ENCODE results near the gene CSMD2.

GRCh38 chr1:33573661-33574060 is 591.4 kb downstream of the CSMD2 start:
- TF ChIP-seq EZH2 (IDR thresholded peaks at IDR 0.05) = no peak
- no peak for TF ChIP-seq CTCF (IDR thresholded peaks at IDR 0.05 in 2 of 3, conservative IDR thresholded peaks at IDR 0.05 in 1 of 3; ENCODE audit: borderline replicate concordance in 1 of 3, insufficient read depth in 1 of 3, low read depth in 2 of 3, low read length in 2 of 3)
- no peak for TF ChIP-seq SP1 (IDR thresholded peaks at IDR 0.05; ENCODE audit: low read depth)
- TF ChIP-seq POLR2A (IDR thresholded peaks at IDR 0.05; ENCODE audit: borderline replicate concordance, extremely low read depth, insufficient read depth, insufficient read length) = no peak
- TF ChIP-seq REST (IDR thresholded peaks at IDR 0.05; ENCODE audit: low read depth) = no peak
- TF ChIP-seq POLR2AphosphoS5 (IDR thresholded peaks at IDR 0.05; ENCODE audit: low read depth, low read length) = no peak
- TF ChIP-seq YY1 (IDR thresholded peaks at IDR 0.05; ENCODE audit: extremely low read depth, insufficient replicate concordance, low read depth, low read length) = no peak
- no peak for TF ChIP-seq MAX (IDR thresholded peaks at IDR 0.05)
- TF ChIP-seq CEBPB (IDR thresholded peaks at IDR 0.05; ENCODE audit: low read depth) = no peak
- no peak for TF ChIP-seq EZH2phosphoT487 (IDR thresholded peaks at IDR 0.05; ENCODE audit: borderline replicate concordance)
- TF ChIP-seq RAD21 (IDR thresholded peaks at IDR 0.05; ENCODE audit: low read depth) = no peak
- no peak for TF ChIP-seq JUND (IDR thresholded peaks at IDR 0.05)
- TF ChIP-seq ATF3 (IDR thresholded peaks at IDR 0.05) = no peak
